WTC11 (cell line): ENCODE results near the gene NT5C.

Experiments used
- TCF7 ChIP-seq: sonication (generic); formaldehyde crosslinking; IDR thresholded peaks from 2 replicates; pipeline ENCODE4 v1.8.0; 2022; ENCODE audit warnings: mild to moderate bottlenecking, low read depth, missing genetic modification reagents, moderate library complexity
- TF ChIP-seq, protein P1 (sequence below): fragments of 200-600 bp; IDR thresholded peaks from 2 replicates; pipeline ENCODE4 v1.8.0; 2022; ENCODE audit warnings: antibody characterized with exemption

DNA sequence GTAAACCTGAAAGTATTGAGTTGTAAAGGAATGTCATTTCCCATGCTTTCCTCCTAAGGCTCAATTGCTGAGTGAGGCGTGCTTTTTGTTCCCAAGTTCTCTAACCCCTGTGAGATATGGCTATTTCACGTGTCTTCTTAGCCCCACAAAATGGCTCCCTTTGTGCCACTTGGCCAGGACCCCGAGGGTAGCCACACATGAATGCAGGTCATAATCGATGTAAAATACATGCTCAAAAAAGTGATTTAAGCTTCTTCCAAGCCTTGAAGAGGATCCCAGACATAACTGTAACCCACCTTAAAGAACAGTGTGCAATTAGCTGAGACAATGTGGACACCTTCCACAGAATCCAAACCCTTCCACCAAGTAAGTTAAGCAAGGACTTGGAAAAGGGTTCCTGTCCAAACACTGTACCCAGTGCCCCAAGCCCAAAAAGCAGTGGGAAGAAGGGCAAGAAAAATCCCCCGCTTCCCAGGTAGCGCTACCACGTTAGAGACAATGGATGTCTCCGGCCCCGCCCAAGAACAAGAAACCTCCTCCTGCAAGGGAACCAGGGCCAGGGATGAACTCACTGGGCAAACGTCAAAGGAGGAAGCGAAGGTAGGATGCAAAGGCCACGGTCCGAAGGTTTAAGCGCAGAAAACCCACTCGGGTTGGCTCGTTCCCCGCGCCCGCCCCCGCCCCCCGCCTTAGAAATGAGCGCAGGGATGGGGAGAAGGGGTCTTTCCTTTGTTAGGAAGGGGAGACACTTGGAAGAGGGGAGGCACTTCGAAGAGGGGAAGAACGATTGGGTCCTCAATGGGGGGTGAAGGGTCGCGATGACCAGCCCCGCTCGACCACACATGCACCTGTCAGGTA lies 21.6 kb upstream of the NT5C start:
- TF ChIP-seq TCF7 (CRISPR knock-in tag) = no peak
- TF ChIP-seq, protein P1, sequence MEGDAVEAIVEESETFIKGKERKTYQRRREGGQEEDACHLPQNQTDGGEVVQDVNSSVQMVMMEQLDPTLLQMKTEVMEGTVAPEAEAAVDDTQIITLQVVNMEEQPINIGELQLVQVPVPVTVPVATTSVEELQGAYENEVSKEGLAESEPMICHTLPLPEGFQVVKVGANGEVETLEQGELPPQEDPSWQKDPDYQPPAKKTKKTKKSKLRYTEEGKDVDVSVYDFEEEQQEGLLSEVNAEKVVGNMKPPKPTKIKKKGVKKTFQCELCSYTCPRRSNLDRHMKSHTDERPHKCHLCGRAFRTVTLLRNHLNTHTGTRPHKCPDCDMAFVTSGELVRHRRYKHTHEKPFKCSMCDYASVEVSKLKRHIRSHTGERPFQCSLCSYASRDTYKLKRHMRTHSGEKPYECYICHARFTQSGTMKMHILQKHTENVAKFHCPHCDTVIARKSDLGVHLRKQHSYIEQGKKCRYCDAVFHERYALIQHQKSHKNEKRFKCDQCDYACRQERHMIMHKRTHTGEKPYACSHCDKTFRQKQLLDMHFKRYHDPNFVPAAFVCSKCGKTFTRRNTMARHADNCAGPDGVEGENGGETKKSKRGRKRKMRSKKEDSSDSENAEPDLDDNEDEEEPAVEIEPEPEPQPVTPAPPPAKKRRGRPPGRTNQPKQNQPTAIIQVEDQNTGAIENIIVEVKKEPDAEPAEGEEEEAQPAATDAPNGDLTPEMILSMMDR = no peak
